Activated CD8-positive, alpha-beta memory T cell treated with anti-CD3 and anti-CD28 coated beads for 4 hours (primary cell): ENCODE measurements around the gene MARCO.
"Not testable (repeated sequence)": the region's sequence is repeated elsewhere in the genome, so short reads cannot be mapped to it uniquely, and the experiment has no call there.

Experiments used
- DNase-seq, 2 donors: peaks; one replicate each; pipeline ENCODE4 v3.0.0-alpha.2; 2020; ENCODE audit warnings: low read depth in 2 of 2

The MARCO gene

DNA sequence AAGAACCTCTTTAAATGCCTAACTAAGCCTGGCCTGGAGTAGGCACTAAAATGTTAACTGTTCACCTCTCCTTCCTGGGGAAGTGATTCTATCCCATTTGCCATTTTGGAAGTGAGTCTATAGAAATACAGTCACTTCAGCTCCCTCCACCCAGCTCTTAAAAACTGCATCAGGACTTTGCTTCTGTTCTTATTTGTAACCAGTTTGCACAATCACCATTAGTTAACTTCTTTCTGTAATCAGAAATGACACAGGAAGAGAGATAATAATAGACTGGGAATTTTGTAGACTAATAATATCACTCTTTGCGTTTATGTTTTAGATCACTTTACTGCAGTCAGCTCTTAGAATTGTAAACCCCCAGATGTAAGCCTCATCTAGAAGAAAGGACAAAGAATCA, 16.0 kb upstream of the MARCO start:
- DNase-seq = no peak

DNA sequence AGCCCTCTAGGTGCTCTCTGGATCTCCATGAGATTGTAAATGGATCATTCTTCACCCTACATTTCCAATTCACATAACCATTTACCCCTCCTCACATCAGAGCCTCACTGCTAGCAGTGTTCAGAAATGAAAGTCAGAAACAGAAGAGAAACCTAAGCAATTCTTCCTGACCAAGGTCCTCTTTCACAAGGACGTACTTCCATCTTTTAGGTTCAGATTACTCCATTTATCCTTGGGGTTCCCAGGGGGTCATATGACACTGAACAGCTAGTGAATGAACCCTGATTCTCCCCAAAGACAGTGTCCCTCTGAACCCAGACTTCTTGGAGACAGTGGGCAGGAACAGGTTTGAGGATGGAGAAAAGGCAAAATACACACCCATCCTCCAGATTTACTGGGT, 12.9 kb upstream of the MARCO start:
- DNase-seq = no peak

DNA sequence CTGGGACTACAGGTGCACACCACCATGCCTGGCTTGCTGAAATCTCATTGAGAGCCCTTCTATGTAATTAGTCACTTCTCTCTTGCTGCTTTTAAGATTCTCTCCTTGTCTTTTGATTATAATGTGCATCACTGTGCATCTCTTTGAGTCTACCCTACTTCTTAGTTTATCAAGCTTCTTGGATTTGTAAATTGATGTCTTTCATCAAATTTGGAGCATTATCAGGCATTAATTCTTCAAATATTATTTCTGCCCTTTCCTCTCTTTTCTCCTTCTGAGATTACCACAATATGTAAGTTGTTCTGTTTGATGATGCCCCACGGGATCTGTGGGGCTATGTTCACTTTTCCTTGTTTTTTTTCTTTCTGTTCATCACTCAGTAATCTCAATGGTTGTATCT, 9.0 kb upstream of the MARCO start:
- no peak for DNase-seq

DNA sequence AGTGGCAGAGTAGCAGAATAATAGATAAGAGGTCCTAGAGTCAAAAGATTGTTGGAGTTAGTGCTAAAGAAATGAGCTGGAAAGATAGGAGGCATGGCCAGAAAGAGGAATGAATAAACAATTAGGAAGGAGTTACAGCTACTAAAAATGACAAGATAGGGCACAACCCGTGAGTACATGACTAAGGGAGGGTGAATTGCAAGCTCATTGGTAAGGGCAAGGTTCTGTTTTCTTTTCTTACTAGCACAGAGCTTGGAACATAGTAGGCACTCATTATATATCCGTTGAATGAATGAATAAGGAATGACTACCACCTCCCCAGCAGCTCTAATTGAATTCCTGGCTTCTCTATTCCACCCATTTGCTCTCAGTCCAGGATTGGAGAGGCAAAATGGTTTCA, 5.7 kb upstream of the MARCO start:
- no peak for DNase-seq

DNA sequence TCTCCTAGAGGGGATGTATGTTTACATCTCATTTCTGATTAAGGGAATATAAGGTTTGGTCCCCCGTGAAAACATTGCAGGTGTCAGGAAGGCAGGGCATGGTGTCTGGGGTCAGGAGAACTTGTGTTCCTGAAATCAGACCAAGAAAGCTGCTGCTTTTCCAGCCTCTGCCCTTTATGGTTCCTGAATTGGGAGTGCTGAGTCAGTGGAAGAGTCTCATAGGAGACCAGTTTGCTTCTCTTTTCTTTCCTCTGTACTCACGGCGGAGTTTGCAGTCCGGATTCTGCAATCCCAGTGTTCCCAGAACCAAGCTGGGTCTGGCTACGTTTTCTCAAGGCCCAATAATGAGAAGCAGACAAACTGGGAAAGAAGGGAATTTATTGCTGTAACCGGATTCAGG, 5.1 kb upstream of the MARCO start:
- DNase-seq = no peak

DNA sequence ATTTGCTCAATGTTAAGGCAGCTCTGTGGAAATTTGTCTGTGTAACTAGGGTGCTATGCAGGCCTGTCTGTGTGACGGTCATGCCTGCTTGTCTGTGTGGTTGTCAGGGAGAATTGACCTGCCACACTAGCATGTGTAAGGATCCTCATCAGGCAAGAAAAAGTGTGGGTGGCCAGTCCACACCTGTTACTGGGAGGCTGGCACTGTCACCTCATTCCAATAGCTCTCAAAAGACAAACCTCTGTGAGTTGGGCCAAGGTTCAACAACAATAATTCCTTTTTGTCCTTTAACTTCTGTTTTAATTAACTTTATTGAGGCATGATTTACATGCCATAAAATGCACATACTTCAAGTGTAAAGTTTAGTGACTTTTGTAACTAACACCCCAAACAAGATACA, 4.2 kb upstream of the MARCO start:
- DNase-seq = no peak

DNA sequence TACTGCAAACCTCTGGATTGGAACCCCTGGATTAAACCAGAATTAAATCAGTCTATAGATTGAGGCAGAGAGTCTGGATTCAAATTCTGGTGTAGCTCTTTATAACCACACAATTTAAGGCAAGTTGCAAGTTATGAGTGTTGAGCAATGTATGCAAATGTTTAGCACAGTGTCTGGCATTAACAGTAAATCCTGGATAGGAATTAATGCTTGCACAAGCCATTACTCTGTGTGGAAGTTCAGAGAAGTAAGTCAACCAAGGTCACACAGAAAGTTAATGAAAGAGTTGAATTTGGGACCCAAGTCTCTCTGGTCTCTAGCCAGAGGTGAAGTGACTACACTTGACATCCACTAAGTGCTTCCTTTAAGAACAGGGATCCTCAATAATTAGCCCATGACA, 2.0 kb upstream of the MARCO start:
- no peak for DNase-seq

DNA sequence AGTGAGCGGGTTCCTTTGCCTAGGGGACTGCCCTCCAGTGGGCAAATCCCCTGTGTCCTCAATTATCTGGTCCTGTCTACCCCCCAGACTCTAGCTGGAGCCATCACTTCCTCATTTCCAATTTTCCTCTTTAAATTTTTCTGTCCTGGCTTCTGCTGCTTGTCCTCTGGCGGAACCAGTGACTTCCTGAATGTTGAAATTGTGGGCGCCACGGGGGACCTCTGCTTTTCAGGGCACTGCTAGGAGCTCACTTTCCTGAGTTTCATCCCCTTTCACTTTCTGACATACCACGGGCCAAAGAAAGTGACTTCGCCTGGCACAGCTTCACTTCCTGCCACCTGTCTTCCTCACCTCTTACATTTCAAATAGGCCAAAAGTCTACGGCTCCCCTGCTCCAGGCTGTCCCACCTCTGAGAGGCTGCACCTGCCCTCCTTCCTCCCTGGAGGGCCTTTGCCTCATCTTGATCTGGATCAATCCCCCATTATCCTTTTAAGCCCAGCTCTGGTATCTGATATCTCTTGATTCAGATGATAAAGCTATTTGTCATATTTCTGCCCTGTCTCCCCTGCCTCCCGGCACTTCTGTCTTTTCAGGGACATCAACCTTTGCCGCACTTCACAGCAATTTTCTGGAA, 1.4 kb upstream of the MARCO start:
- DNase-seq = no peak

DNA sequence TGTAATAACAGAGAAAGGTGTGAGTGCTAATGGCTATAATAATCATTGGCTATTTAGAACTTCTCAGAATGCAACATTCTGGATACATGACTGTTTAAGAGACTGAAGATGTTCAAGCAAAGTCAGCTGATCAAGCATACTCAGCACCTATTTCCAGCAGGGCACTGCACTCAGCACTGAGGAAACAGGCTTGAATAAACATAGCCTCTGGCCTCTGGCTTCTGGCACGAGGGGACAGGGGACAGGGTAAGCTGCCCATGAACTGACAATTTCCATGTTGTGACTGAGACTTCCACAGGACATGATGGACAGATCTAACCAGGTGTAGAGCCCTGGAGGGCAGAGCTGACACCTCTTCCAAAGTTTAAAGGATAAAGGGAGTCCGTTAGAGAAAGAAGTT, 1.3 kb downstream of the MARCO start:
- DNase-seq = no peak

DNA sequence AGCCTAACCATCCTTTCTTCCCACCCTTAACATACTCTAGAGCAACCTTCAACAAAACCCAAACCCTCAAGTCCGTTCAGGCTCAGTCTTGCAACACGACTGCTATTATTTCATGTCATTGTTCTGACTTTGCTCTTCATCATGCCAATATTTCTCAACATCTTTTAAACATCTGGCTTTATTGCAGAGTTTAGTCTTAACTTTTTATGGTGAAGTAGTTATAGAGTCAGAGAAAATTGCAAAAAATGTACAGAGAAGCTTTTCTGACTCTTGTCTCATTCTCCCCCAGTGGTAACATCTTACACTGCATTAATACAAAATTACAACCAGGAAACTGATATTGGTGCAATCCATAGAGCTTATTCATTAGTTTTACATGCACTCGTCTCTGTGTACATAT, 3.9 kb downstream of the MARCO start:
- no peak for DNase-seq

DNA sequence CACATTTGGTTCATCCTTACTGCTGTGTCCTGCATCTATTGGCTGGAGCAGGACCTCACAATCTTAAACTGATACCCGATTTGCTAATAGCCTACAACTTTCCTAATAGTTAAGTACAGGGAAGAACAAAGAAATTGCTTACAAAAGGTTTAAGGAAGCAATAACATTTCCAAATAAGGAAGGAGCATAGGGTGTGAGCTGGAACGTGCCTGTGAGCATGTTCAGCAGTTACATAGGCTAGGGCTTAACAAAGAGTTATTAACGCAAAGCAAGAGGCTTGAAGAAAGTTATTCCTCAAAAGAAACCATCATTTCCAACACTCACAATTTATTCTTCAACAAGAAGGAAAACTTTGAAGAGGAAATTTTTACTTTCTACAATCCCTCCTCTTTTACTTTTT, 6.3 kb downstream of the MARCO start:
- not testable (repeated sequence) for DNase-seq

DNA sequence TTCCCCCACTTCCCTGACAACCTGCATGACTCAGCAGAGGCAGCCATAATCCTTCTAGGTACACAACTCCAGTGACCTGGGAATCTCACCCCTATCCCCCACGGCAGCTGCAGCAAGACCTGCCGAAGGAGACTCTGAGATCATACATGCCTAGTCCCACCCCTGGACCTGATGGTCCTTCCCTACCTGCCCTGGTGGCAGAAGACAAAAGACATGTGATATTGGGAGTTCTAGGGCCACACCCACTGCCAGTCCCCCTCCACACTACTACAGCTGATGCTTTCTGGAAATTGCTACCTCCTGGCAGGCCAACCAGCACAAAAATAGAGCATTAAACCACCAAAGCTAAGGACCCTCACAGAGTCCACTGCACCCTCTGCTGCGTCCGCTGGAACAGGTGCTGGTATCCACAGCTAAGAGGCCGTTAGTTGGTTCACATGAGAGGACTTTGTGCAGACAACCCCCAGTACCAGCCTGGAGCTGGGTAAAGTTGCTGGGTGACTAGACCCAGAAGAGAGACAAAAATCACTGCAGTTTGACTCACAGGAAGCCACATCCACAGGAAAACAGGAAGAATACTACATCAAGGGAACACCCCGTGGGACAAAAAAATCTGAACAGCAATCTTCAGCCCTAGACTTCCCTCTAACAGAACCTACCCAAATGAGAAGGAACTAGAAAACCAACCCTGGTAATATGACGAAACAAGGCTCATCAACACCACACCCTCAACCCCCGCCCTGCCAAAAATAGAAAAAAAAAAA, 12.5 kb downstream of the MARCO start:
- no peak for DNase-seq

DNA sequence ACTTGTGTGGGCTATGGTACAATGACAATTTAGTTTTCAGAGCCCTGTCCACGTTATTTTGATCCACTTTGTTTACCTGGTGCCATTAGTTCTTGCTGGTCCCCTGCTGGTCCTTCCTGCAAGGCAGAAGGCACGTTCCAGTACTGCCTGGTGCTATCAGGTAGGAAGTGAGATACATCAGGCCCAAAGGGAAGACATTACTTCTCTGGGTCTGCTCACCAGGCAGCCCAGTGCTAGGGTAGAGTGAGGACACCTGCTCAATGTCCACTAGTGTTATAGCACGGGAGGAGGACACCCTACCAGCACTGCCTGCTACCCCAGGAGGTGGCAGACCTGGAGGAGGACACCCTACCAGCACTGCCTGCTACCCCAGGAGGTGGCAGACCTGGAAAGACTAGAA, 23.7 kb downstream of the MARCO start:
- no peak for DNase-seq

DNA sequence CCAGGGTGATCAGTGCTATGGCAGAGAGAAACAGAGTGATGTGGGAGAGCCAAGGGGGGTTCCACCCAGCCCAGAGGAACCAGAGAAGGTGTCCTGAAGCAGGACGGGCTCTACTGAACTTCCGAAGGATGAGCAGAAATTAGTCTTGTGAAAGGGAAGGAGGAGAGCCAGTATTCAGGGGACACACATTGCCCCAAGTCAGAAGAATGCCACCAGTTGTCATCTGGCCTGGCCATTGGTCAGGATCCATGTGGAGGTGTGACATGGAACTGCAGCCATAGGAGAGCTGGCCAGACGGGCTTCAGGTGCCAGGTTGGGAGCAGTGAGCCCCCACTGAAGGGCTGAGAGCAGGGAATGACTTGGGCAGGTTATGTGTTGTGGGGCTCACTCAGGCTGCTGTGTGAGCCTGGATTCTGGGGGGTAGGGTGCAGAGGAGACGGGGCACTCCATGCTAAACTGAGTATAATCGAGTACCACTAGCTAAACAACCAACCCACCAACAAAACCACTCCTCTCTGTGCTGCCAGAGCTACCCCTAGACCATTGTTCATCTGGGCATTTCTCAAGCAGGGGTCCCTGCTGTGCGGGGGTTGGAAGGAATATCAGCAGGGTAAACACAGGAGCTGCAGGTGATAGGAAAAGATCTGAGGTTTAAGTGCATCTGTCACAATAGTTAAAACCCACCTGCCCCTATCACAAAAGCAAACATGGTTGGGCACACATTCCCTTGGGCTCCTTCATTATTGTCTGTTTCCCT, 25.3 kb downstream of the MARCO start:
- no peak for DNase-seq

DNA sequence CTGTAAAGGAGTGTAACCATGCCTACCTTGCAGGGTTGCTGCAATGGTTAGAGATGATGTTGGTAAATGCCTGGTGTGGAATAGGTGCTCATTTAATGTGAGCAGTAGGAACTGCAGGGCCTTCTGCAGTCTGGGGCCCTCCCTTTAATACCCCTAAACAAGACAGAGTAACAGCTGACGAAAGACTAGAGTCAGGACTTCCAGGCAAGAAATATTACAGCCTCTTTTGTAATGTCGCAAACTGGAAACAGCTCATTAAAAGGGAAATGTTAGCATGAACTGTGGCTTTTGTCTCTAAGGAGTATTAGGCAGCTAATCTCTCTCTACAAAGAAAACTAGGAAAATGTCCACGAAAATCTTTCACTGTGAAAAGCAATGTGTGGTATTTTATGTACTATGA, 26.0 kb downstream of the MARCO start:
- DNase-seq = no peak

DNA sequence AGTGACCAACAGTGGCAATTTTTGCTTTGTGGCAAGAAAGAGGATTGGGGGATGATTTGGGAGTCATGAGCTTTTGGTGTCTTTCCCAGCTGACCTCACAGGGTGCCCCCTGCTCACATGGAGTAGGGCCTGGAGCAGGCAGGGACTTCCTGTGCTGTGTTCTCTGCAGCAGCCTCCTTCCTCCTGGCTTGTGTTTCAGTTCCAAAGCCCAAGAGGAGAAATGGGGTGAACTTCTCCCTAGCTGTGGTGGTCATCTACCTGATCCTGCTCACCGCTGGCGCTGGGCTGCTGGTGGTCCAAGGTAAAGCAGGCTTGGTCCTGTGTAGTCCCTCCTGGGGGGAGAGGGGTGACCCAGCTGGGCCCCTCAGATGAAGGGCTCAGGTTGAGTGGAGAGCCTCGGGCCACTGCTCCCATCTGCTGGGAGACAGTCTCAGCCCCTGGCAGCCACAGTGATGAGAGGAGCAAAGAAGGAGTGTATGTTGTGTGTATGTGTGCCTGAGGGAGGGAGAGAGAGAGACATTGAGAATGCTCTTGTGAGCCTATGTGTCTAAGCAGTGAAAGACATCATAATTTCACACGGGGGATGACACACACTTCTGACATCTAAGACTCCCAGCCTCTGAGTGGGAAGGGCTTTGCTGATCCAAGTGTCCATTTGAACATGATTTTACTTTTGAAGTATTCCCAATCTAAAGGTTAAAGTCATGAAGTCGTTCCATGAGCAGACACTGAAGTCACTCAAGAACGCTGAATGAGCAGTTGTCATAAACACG, 27.2 kb downstream of the MARCO start:
- no peak for DNase-seq

DNA sequence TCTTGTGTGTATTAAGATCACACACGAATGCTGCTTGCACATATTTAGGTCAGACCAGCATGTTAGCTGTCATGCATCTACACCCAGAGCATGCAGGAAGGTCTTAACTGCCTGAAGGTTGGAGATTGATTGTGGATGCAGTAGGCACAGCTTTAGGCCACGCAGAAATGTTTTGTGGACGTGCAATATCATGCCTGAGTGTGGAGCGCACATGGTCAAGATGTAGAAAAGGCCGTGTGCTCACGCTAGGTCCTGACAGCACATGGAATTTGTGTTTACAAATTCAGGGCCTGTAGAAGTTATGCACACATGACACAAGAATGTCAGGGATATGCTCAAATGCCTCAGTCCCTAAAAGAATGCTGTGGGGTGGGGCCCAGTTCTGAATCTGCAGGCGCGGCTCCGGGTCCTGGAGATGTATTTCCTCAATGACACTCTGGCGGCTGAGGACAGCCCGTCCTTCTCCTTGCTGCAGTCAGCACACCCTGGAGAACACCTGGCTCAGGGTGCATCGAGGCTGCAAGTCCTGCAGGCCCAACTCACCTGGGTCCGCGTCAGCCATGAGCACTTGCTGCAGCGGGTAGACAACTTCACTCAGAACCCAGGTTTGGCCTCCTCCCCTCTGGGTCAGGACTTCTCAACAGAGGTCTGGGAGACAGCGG, 27.9 kb downstream of the MARCO start:
- DNase-seq = no peak

DNA sequence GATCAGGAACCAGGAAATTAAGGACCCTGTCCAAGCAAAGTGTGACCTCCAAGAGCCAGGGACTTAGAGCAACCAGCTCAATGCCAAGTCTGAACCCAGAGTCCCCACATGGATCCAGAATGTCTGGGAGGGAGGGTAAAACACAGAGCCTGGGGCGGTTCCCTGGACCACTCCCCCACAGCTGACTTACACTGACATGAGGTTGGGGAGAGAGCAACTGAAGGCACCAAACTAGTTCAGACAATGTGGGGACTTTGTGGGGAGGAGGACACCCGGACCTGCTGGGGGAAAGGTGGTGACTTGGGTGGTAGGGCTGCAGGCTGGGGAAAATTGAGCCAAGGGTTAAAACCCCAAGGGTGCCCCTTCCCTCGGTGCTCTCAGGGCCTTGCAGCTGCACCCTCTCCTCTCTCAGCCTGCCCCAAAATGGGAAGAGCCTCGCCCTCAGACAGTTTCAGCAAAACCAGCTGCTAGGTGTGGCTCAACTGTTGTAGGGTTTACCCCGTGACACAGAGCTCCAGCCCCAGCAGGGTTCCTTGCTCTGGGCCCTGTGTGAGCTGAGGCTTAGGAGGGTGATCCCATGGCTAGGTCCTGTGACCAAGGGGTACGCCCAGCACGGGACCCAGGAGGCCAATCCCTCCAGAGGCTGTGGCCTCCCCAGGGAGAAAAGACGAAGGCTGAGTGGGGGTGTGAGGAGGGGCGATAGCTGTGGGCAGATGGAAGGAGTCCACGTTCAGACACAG, 28.6 kb downstream of the MARCO start:
- no peak for DNase-seq

DNA sequence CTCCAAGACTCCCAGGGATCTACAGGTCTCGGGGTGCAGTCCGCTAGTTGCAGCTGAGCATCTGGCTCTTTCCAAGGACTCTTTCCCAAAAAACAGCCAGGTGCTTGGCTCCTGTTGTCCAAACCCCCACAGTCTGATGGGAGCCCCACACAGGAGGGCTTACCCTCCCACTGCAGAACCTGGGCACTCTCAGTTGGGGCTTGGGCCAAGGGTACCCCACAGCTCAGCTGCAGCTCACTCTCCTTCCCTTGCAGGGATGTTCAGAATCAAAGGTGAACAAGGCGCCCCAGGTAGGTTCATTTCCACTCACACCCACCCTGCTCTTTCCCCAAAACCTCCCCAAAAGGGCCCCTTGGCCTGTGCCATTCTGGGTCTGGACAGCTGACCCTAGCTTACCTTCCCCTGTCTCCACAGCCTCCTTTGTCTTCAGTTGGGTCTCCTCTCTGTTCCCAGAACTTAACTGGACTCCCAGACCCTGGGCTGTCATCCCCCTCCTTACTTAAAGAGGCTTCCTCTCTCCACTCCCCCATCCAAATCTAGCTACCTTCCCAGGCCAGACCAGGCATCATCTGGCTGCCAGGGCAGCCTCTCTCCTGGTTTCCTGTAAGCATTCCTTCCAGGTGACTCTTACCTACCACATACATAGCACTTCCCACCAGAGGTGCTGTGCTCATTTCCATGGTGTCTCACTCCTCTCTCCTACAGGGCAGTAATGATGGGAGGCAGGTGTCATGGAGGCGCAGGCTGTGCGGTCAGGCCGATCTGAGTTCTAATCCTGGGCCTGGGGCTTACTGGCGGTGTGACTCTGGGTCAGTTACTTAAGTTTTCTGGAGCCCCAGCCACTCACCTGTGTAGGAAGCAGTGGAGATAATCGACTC, 29.5 kb downstream of the MARCO start:
- DNase-seq = no peak

DNA sequence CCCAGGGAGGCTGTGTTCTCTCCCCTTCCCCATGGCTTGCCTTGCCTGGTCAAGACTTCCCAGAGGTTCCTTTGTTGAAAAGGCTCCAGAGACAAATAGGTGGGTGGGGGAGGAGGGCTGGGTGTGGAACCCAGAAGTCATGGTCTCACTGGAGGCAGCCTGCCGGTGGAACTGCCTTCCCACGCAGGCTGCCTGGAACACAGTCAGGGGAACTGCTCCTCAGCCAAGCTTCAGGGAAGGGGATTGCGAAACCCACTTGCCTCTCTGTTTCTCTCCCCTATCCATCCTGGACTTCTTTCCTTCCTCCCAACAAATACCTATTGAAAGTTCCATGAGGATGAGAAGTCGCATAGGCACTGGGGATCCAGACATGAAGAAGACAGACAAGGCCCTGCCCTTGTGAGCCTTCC, 31.6 kb downstream of the MARCO start:
- no peak for DNase-seq
